SK-N-SH treated with all-trans-retinoic acid at 6 μM for 48 hours (cell line): ENCODE results near the gene ATCAY.

Experiments
- TCF4 ChIP-seq: fragments of 250-450 bp; sonication (Bioruptor Pico); IDR thresholded peaks from 2 replicates; pipeline ENCODE4 v1.8.0; 2021; ENCODE audit warnings: mild to moderate bottlenecking, moderate library complexity, borderline replicate concordance
- ZFP3 ChIP-seq: fragments of 250-450 bp; sonication (Bioruptor Pico); IDR thresholded peaks from 2 replicates; pipeline ENCODE4 v1.5.0; 2020; ENCODE audit warnings: mild to moderate bottlenecking, moderate library complexity
- TF ChIP-seq, protein P1 (sequence below): fragments of 250-450 bp; sonication (Bioruptor Pico); IDR thresholded peaks from 2 replicates; pipeline ENCODE4 v1.8.0; 2020; ENCODE audit warnings: mild to moderate bottlenecking, moderate library complexity, borderline replicate concordance
- TF ChIP-seq, protein P2 (sequence below): fragments of 250-450 bp; sonication (Bioruptor Pico); IDR thresholded peaks from 2 replicates; pipeline ENCODE4 v1.8.0; 2021; ENCODE audit warnings: low read depth, mild to moderate bottlenecking, moderate library complexity, borderline replicate concordance

DNA sequence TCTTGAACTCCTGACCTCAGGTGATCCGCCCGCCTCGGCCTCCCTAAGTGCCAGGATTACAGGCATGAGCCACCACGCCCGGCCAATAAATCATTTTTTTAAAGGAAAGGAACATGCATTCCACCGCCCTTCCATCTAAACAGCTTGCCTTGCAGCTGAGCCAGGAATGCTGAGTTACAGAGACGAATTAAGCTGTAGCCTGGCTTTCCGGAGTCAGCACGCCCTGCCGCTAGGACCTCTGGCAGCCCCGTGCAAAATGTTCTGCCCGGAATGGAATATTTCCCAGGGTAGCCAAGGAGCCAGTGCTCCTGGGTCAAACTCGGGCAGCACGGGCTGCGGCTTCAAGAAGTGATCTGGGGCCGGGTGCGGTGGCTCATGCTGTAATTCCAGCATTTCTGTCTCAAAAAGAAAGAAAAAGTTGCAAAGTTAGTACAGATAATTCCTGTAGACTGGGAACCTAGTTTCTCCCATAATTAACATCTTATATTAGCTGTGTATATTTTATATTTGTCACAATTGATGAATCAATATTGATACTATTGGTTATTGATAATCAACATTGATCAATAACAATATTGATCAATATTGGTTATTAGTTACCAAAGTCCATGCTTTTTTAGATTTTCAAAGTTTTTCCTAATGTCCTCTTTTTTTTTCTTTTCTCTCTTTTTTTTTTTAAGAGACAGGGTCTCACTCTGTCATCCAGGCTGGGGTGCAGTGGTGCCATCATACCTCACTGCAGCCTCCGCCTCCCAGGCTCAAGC lies 19.2 kb downstream of the ATCAY start:
- TF ChIP-seq TCF4 (CRISPR knock-in tag) (no peak), ZFP3 (CRISPR knock-in tag) (no peak)
- TF ChIP-seq, protein P1, sequence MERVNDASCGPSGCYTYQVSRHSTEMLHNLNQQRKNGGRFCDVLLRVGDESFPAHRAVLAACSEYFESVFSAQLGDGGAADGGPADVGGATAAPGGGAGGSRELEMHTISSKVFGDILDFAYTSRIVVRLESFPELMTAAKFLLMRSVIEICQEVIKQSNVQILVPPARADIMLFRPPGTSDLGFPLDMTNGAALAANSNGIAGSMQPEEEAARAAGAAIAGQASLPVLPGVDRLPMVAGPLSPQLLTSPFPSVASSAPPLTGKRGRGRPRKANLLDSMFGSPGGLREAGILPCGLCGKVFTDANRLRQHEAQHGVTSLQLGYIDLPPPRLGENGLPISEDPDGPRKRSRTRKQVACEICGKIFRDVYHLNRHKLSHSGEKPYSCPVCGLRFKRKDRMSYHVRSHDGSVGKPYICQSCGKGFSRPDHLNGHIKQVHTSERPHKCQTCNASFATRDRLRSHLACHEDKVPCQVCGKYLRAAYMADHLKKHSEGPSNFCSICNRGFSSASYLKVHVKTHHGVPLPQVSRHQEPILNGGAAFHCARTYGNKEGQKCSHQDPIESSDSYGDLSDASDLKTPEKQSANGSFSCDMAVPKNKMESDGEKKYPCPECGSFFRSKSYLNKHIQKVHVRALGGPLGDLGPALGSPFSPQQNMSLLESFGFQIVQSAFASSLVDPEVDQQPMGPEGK (CRISPR knock-in tag), result no peak
- TF ChIP-seq, protein P2, sequence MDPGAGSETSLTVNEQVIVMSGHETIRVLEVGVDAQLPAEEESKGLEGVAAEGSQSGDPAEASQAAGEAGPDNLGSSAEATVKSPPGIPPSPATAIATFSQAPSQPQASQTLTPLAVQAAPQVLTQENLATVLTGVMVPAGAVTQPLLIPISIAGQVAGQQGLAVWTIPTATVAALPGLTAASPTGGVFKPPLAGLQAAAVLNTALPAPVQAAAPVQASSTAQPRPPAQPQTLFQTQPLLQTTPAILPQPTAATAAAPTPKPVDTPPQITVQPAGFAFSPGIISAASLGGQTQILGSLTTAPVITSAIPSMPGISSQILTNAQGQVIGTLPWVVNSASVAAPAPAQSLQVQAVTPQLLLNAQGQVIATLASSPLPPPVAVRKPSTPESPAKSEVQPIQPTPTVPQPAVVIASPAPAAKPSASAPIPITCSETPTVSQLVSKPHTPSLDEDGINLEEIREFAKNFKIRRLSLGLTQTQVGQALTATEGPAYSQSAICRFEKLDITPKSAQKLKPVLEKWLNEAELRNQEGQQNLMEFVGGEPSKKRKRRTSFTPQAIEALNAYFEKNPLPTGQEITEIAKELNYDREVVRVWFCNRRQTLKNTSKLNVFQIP (CRISPR knock-in tag), result no peak
